ENCODE results near the gene MAN2A2.

The MAN2A2 gene

DNA sequence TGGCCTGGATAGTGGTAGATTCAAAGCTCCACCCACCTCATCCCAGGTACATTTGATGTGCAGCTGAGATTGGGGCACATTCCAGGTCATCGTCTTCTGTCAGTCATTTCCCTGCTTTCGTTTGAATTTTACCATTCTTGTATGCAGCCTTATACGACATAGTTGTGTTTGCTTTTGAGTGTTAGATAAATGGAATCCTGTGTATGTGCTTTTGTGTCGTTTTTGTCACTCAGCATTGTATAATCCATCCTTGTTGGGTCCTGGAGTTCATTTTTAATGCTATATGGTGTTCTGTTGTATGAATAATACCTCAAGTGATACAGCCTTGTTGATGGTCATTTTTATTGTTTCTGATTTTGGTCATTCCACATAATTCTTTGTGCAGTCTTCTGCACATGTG lies 58.9 kb downstream of the MAN2A2 start:
- POLR2A ChIA-PET, result interaction anchor here (0.6 to 1.1 kb wide), 3 partner anchors 9 to 72 kb away, joined by 3 read pairs; partner anchors contain the start of gene PRC1
- CTCF ChIA-PET, result no interaction called here
- DNase-seq (ENCODE audit: extremely low spot score), result no peak
- no peak for TF ChIP-seq NFRKB (IDR thresholded peaks at IDR 0.05)
- TF ChIP-seq L3MBTL2 (conservative IDR thresholded peaks at IDR 0.05), result no peak
- no peak for TF ChIP-seq FOXA1 (IDR thresholded peaks at IDR 0.05)
- TF ChIP-seq ZNF384 (IDR thresholded peaks at IDR 0.05), result no peak
- TF ChIP-seq SUZ12 (IDR thresholded peaks at IDR 0.05), result no peak
- no peak for TF ChIP-seq BHLHE40 (IDR thresholded peaks at IDR 0.05; ENCODE audit: borderline replicate concordance)

DNA sequence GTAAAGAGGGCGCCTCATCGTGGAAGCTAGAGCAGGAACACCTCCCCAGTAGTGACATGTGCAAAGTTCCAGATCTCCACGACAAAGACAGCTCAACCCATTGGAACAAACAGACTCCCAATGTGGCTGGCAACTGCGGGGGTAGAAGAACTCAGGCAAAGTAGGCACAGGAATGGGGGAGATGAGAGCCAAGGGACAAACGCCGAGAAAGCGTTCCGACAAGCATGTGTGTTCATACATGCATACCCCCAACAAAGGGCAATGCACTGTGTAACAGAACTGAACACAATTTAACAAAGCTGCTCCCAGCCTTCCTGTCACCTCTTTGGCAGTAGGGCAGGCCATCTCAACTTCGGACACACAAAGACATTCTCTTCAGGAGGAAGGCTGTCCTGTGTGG lies 63.2 kb downstream of the MAN2A2 start:
- CTCF ChIA-PET, result interaction anchor here (0.6 to 1.6 kb wide), 4 partner anchors 9 to 67 kb away, joined by 3 to 12 read pairs (median 3); partner anchors contain the start of gene RCCD1
- POLR2A ChIA-PET, result interaction anchor here (1.0 kb wide), 1 partner anchor 11 kb away, joined by 3 read pairs; no protein-coding TSS in a partner anchor
- no peak for TF ChIP-seq ARNT (IDR thresholded peaks at IDR 0.05)
- no peak for TF ChIP-seq LEF1 (IDR thresholded peaks at IDR 0.05; ENCODE audit: borderline replicate concordance)
- TF ChIP-seq CTBP1 (IDR thresholded peaks at IDR 0.05; ENCODE audit: borderline replicate concordance), result no peak
- no peak for TF ChIP-seq L3MBTL2 (conservative IDR thresholded peaks at IDR 0.05)
- no peak for TF ChIP-seq BHLHE40 (IDR thresholded peaks at IDR 0.05; ENCODE audit: borderline replicate concordance)
- TF ChIP-seq NFRKB (IDR thresholded peaks at IDR 0.05), result no peak
- no peak for TF ChIP-seq SUZ12 (IDR thresholded peaks at IDR 0.05)
- TF ChIP-seq FOXM1 (IDR thresholded peaks at IDR 0.05; ENCODE audit: borderline replicate concordance), result no peak
- DNase-seq (ENCODE audit: extremely low spot score), result no peak

DNA sequence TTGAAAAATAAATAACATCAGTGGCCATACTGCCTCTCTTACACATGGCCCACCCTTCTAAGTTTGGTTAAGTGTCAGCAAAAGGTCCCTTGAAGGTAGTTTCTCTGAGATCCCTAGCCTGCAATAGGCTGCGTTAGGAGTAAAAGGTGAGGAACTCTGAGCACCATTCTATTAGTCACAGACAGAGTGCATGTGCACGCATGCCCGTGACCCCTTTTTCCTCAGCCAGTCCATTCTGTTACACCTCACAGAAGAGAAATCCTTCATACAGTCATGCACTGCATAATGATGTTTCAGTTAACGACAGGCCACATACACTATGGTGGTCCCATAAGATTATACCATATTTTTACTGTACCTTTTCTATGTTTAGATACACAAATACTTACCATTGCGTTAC lies 64.1 kb downstream of the MAN2A2 start:
- no peak for TF ChIP-seq CTBP1 (IDR thresholded peaks at IDR 0.05; ENCODE audit: borderline replicate concordance)
- no peak for TF ChIP-seq ELF4 (IDR thresholded peaks at IDR 0.05)
- no peak for TF ChIP-seq FOXK2 (IDR thresholded peaks at IDR 0.05)
- TF ChIP-seq SP1 (IDR thresholded peaks at IDR 0.05), result no peak
- TF ChIP-seq FOXM1 (IDR thresholded peaks at IDR 0.05; ENCODE audit: borderline replicate concordance), result no peak
- DNase-seq (ENCODE audit: extremely low spot score), result no peak
- CTCF ChIA-PET, result interaction anchor here (1.2 to 1.6 kb wide), 2 partner anchors 10 to 66 kb away, joined by 3 to 12 read pairs; no protein-coding TSS in a partner anchor
- POLR2A ChIA-PET, result interaction anchor here (0.7 kb wide), 1 partner anchor 260 kb away, joined by 3 read pairs; no protein-coding TSS in a partner anchor

DNA sequence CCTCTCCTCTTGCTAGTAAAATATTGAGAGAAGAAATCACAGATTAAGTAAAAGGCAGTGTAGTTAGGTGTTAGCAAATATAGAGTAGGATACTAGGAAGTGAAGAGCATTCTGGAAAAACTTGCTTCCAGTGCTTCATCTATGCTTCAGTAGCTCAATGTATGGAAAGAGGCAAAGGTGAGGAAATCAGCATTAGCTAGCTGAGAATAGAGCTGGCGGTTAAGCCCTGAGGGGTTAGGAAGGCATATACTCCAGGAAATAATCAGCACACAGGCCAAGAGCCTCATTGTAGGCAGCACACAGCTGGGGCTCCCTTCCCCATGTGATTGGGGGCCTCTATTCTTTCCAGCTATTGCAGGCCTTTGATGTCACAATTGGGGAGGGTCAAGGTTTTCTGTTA lies 65.3 kb downstream of the MAN2A2 start:
- DNase-seq (ENCODE audit: extremely low spot score), result no peak
- TF ChIP-seq SP1 (IDR thresholded peaks at IDR 0.05), result no peak
- no peak for TF ChIP-seq FOXK2 (IDR thresholded peaks at IDR 0.05)
- no peak for TF ChIP-seq NFRKB (IDR thresholded peaks at IDR 0.05)
- no peak for TF ChIP-seq LEF1 (IDR thresholded peaks at IDR 0.05; ENCODE audit: borderline replicate concordance)
- TF ChIP-seq L3MBTL2 (conservative IDR thresholded peaks at IDR 0.05), result no peak
- no peak for TF ChIP-seq HDGF (IDR thresholded peaks at IDR 0.05; ENCODE audit: borderline replicate concordance)
- TF ChIP-seq ELF4 (IDR thresholded peaks at IDR 0.05), result no peak
- TF ChIP-seq ARNT (IDR thresholded peaks at IDR 0.05), result no peak
- no peak for TF ChIP-seq FOXM1 (IDR thresholded peaks at IDR 0.05; ENCODE audit: borderline replicate concordance)
- TF ChIP-seq CTBP1 (IDR thresholded peaks at IDR 0.05; ENCODE audit: borderline replicate concordance), result no peak
- TF ChIP-seq ZNF384 (IDR thresholded peaks at IDR 0.05), result no peak
- no peak for TF ChIP-seq SUZ12 (IDR thresholded peaks at IDR 0.05)
- TF ChIP-seq, protein P1, sequence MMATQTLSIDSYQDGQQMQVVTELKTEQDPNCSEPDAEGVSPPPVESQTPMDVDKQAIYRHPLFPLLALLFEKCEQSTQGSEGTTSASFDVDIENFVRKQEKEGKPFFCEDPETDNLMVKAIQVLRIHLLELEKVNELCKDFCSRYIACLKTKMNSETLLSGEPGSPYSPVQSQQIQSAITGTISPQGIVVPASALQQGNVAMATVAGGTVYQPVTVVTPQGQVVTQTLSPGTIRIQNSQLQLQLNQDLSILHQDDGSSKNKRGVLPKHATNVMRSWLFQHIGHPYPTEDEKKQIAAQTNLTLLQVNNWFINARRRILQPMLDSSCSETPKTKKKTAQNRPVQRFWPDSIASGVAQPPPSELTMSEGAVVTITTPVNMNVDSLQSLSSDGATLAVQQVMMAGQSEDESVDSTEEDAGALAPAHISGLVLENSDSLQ (IDR thresholded peaks at IDR 0.05), result no peak
- no peak for TF ChIP-seq FOXA1 (IDR thresholded peaks at IDR 0.05)
- TF ChIP-seq BHLHE40 (IDR thresholded peaks at IDR 0.05; ENCODE audit: borderline replicate concordance), result no peak
- POLR2A ChIA-PET, result interaction anchor here (0.6 to 0.9 kb wide), 2 partner anchors 36 to 49 kb away, joined by 4 read pairs; partner anchors contain the start of gene HDDC3
- CTCF ChIA-PET, result no interaction called here

DNA sequence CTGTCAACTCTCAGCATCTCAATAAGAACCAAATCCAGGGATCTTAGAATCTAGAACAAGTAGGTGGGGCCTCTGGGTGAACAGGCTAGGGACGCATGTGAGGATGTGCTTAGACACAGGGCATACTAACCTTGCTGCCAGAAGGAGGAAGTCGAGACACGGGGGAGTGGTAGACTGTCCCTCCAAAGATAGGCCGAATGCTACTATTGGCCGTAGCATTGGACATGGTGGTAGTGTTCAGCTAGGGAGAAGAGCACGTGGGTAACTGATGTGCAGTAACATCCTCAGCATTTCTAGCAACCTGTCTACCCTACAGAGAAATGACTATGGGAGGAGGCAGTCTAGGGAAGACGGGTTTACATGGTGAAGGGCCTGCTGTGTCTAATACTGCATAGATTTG lies 67.2 kb downstream of the MAN2A2 start:
- ChIA-PET CTCF (interaction anchor here (0.6 to 1.3 kb wide), 2 partner anchors 30 to 277 kb away, joined by 3 to 4 read pairs; no protein-coding TSS in a partner anchor), POLR2A (no interaction called here)
- no peak for DNase-seq (ENCODE audit: extremely low spot score)
- no peak for TF ChIP-seq ARNT (IDR thresholded peaks at IDR 0.05)
- no peak for TF ChIP-seq BHLHE40 (IDR thresholded peaks at IDR 0.05; ENCODE audit: borderline replicate concordance)
- no peak for TF ChIP-seq HDGF (IDR thresholded peaks at IDR 0.05; ENCODE audit: borderline replicate concordance)
- no peak for TF ChIP-seq SUZ12 (IDR thresholded peaks at IDR 0.05)
- no peak for TF ChIP-seq ELF4 (IDR thresholded peaks at IDR 0.05)
- TF ChIP-seq L3MBTL2 (conservative IDR thresholded peaks at IDR 0.05), result no peak
- no peak for TF ChIP-seq FOXA1 (IDR thresholded peaks at IDR 0.05)
- TF ChIP-seq CTBP1 (IDR thresholded peaks at IDR 0.05; ENCODE audit: borderline replicate concordance), result no peak

DNA sequence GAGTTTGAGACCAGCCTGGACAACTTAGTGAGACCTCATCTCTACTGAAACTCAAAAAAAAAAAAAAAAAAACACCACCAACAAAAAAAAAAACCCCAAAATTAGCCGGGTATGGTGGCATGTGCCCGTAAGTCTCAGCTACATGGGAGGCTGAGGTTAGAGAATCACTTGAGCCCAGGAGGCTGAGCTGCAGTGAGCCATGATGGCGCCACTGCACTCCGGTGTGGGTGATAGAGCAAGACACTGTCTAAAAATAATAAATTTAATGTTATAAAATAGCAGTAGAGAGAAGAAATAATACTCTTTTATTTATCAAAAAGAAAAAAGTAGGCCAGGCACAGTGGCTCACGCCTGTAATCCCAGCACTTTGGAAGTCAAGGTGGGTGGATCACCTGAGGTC lies 69.0 kb downstream of the MAN2A2 start:
- no peak for DNase-seq (ENCODE audit: extremely low spot score)
- no peak for TF ChIP-seq ARNT (IDR thresholded peaks at IDR 0.05)
- TF ChIP-seq BHLHE40 (IDR thresholded peaks at IDR 0.05; ENCODE audit: borderline replicate concordance), result no peak
- no peak for TF ChIP-seq L3MBTL2 (conservative IDR thresholded peaks at IDR 0.05)
- no peak for TF ChIP-seq FOXA1 (IDR thresholded peaks at IDR 0.05)
- no peak for TF ChIP-seq SP1 (IDR thresholded peaks at IDR 0.05)
- TF ChIP-seq SUZ12 (IDR thresholded peaks at IDR 0.05), result no peak
- no peak for TF ChIP-seq FOXM1 (IDR thresholded peaks at IDR 0.05; ENCODE audit: borderline replicate concordance)
- no peak for TF ChIP-seq FOXK2 (IDR thresholded peaks at IDR 0.05)
- no peak for TF ChIP-seq HDGF (IDR thresholded peaks at IDR 0.05; ENCODE audit: borderline replicate concordance)
- no peak for TF ChIP-seq TARDBP (IDR thresholded peaks at IDR 0.05)
- no peak for TF ChIP-seq CTBP1 (IDR thresholded peaks at IDR 0.05; ENCODE audit: borderline replicate concordance)
- TF ChIP-seq ELF4 (IDR thresholded peaks at IDR 0.05), result no peak
- no peak for TF ChIP-seq NFRKB (IDR thresholded peaks at IDR 0.05)
- no peak for TF ChIP-seq LEF1 (IDR thresholded peaks at IDR 0.05; ENCODE audit: borderline replicate concordance)
- TF ChIP-seq, protein P1 (IDR thresholded peaks at IDR 0.05), result no peak
- no peak for TF ChIP-seq ZNF384 (IDR thresholded peaks at IDR 0.05)
- ChIA-PET CTCF (interaction anchor here (0.8 kb wide), 1 partner anchor 78 kb away, joined by 6 read pairs; no protein-coding TSS in a partner anchor), POLR2A (interaction anchor here (0.8 kb wide), 1 partner anchor 18 kb away, joined by 3 read pairs; the partner anchor contains the start of gene RCCD1)

Measured in HEK293T (cell line).